Heart left ventricle (tissue), 16 donors: ENCODE measurements around the gene NACC2. TPM values are rescaled to one million over a fixed set of nuclear protein-coding genes. Genes with fewer than 3 reads are reported as not detected.

Experiments used
- ATAC-seq, 4 donors: fragments of 200-7000 bp; cut with Tn5 transposase; one replicate each; pipeline ENCODE4 v1.9.1; 2020 to 2022; ENCODE audit warnings: moderate library complexity in 4 of 4, mild to moderate bottlenecking in 3 of 4, moderate number of reproducible peaks in 1 of 4
- DNase-seq, 5 donors: peaks; one replicate each; pipeline ENCODE4 v3.0.0-alpha.2; 2020
- H3K27ac ChIP-seq, 12 donors: fragments of 200-600 bp; sonication (generic) in 4 of 12; one replicate each; pipeline versions ENCODE4 v1.5.0 to v1.8.0; 2016 to 2022; ENCODE audit warnings: mild to moderate bottlenecking in 2 of 12
- H3K27me3 ChIP-seq, 9 donors: fragments of 200-600 bp; sonication (generic) in 2 of 9; one replicate each; pipeline versions ENCODE4 v1.5.1 to v1.8.0; 2016 to 2022; ENCODE audit warnings: mild to moderate bottlenecking in 3 of 9
- H3K36me3 ChIP-seq, 9 donors: fragments of 200-600 bp; sonication (generic) in 2 of 9; one replicate each; pipeline versions ENCODE4 v1.5.0 to v1.8.0; 2018 to 2022; ENCODE audit warnings: mild to moderate bottlenecking in 2 of 9
- H3K4me1 ChIP-seq, 12 donors: fragments of 200-600 bp; sonication (generic) in 4 of 12; one replicate each; pipeline versions ENCODE4 v1.5.0 to v1.8.0; 2016 to 2022; ENCODE audit warnings: mild to moderate bottlenecking in 3 of 12
- H3K4me3 ChIP-seq, 12 donors: fragments of 200-600 bp; sonication (generic) in 4 of 12; one replicate each; pipeline versions ENCODE4 v1.5.0 to v1.8.0; 2017 to 2022; ENCODE audit warnings: mild to moderate bottlenecking in 9 of 12, moderate library complexity in 4 of 12
- H3K9me3 ChIP-seq, 12 donors: fragments of 200-600 bp; sonication (generic) in 4 of 12; one replicate each; pipeline versions ENCODE4 v1.5.0 to v1.8.0; 2016 to 2022; ENCODE audit warnings: mild to moderate bottlenecking in 1 of 12
- POLR2A ChIP-seq, 2 donors: fragments of 450-650 bp; IDR thresholded peaks; one replicate each; pipeline ENCODE4 v1.6.1; 2017; ENCODE audit warnings: antibody characterized with exemption in 2 of 2, mild to moderate bottlenecking in 2 of 2, moderate library complexity in 2 of 2
- WGBS, 4 donors: extraction: QIAGEN DNeasy Blood & Tissue Kit in 2 of 4; methylation state at CpG; one replicate each; pipeline versions ENCODE4 v1.1.5 to v1.1.7; 2013 to 2018; 5-methylcytosine and 5-hydroxymethylcytosine counted together
- intact Hi-C, 10 donors: fragments of 100-400 bp; cut with DNase I; formaldehyde crosslinking; loops; one replicate each; pipeline versions ENCODE4 v1.11.1 to v1.14.2; 2022
- polyA plus RNA-seq, 2 donors: library from polyadenylated mRNA; stranded (reverse); fragments of 200-250 nt; gene quantifications; one replicate each; pipeline ENCODE4 v1.2.3, GENCODE V29; 2013
- total RNA-seq, 9 donors: library from RNA; depleted of rRNA in 2 of 9; stranded (reverse); fragments of >200 nt in 2 of 9; fragmentation: NEBNext Ultra II Directional in 3 of 9; extraction: Animal tissue kit (Norgen Biotek cat#: 25700) in 3 of 9; gene quantifications; one replicate each; pipeline versions ENCODE4 v1.1.0 to v1.2.4, GENCODE V29; 2016 to 2023
- TF ChIP-seq, protein P1 (sequence below), 12 donors: fragments of 200-600 bp; sonication (generic) in 4 of 12; IDR thresholded peaks; one replicate each; pipeline versions ENCODE4 v1.5.0 to v1.8.0; 2018 to 2022; ENCODE audit warnings: antibody characterized with exemption in 12 of 12, mild to moderate bottlenecking in 5 of 12
- donor health status: ischemic (EF 13 %, LVEDD 7.1; RV severe dilation, severe dysfunction).
- donor health status: healthy with polysubstance abuse.
- donor health status: DM: no; HTN: yes; CAD: no.
- donor health status: DM: no; HTN: no; CAD: no.
- donor health status: ischemic (EF 25% LVEDD 6.9; RV normal size, moderate dysfunction).
- donor health status: ischemic (EF 25% LVEDD 5.7; RV mildly dilated, moderate dysfunction).
- donor health status: healthy.
- donor health status: DM: yes; HTN: yes; CAD: no.
- donor health status: ischemic (EF 35%, LVEDD 5.7; RV mildly dilated, moderate dysfunction).
- donor health status: nonischemic (EF 11% LVEDD 7.7; RV severe dilation, severe dysfunction).
- donor health status: DM: yes; HTN: yes; CAD: no.
- donor health status: PGD.
- donor health status: ischemic (EF 29% LVEDD 5.4; RV normal size, mild dysfunction).
- donor health status: nonischemic (EF 23%, LVEDD 6.1; RV moderate dilation, normal function).

The NACC2 gene
- total and polyA plus RNA-seq, 11 donors, result 17.9 to 66.5 (median 47.4) TPM

DNA sequence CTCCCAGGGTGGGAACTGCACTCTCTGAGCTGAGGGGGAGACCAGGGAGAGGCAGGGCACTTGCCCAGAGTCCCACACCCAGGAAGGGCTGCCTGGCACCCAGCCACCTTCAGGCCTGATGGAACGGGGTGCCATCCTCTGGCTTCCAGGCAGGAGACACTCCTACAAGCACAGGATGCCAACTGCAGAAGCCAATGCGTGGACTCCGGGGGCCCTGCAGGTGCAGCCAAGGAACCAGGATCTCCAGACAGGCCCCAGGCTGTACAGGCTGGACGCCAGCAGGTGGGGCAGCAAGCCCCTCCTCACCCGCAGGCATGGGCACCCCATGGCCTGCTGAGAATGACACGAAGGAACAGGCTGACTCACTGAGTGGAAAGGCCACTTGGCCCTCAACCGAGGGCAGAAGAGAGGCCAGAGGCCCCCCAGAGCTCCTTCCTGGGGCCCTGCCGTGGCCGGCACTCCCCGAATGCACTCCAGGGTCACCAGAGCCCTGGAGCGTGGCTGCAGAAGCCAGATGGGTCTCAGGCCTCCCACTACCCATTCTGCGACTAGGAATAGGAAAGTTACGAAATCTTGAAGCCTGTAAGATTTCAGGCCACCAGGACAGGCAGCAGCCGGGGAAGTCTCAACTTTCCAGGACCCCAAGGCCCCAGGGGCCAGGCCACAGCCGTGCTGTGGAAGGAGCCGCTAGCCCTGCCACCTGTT lies 15.7 kb downstream of the NACC2 start:
- TF ChIP-seq, protein P1, sequence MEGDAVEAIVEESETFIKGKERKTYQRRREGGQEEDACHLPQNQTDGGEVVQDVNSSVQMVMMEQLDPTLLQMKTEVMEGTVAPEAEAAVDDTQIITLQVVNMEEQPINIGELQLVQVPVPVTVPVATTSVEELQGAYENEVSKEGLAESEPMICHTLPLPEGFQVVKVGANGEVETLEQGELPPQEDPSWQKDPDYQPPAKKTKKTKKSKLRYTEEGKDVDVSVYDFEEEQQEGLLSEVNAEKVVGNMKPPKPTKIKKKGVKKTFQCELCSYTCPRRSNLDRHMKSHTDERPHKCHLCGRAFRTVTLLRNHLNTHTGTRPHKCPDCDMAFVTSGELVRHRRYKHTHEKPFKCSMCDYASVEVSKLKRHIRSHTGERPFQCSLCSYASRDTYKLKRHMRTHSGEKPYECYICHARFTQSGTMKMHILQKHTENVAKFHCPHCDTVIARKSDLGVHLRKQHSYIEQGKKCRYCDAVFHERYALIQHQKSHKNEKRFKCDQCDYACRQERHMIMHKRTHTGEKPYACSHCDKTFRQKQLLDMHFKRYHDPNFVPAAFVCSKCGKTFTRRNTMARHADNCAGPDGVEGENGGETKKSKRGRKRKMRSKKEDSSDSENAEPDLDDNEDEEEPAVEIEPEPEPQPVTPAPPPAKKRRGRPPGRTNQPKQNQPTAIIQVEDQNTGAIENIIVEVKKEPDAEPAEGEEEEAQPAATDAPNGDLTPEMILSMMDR (IDR thresholded peaks at IDR 0.05), result no peak
- no peak for TF ChIP-seq POLR2A (IDR thresholded peaks at IDR 0.05)
- 43 to 65% (median 52%) methylated on average over 4 to 16 of the region's 16 CpGs for WGBS, 4 donors
- ATAC-seq (peak; percentile 16 to 27 (median 18)), DNase-seq (peak in 2 of 5 donors; percentile 45 to 65)
- Histone ChIP-seq H3K4me1 (peaks cover 19 to 76% (median 42%) of the 10 kb centered on the region in 12 donors), H3K27ac (peak overlapping the region in 9 of 12 donors; percentile 9 to 76 (median 42)), H3K9me3 (no peaks in the 10 kb centered on the region), H3K27me3 (no peaks in the 10 kb centered on the region), H3K36me3 (peaks cover 0 to 15% (median 4%) of the 10 kb centered on the region in 9 donors), H3K4me3 (no peak overlapping the region)
- intact Hi-C loops, result no loop called here

DNA sequence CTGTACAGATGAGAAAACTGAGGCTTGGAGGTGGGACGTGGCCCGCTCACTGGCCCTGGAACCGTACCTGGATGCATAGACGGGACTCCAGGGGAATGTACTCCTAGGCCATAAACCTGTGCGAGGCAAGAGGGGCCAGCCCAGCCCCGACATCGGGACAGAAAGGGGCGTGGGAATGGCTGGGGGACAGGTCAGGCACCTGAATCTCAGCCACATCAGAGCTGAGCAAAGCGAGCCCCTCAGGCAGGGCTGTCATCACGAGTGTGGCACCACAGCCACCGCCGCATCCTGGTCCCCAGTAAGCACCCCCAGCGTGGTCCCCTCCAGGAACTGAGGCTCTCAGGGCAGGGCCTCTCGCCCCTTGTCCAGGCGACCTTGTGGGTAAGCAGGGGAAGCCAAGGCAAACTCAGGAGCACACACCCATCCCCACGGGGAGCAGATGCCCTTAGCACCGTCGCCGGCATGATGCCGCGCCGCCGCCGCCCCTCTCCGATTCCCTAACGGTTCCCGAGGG lies 16.5 kb downstream of the NACC2 start:
- Histone ChIP-seq H3K4me3 (no peak overlapping the region), H3K27me3 (no peaks in the 10 kb centered on the region), H3K4me1 (peaks cover 19 to 81% (median 41%) of the 10 kb centered on the region in 12 donors), H3K9me3 (no peaks in the 10 kb centered on the region), H3K27ac (peak overlapping the region in 3 of 12 donors; percentile 12 to 76 (median 42)), H3K36me3 (peaks cover 0 to 15% (median 4%) of the 10 kb centered on the region in 9 donors)
- ATAC-seq (no peak), DNase-seq (peak in 2 of 5 donors; percentile 14 to 43)
- TF ChIP-seq, protein P1 (IDR thresholded peaks at IDR 0.05), result no peak
- TF ChIP-seq POLR2A (IDR thresholded peaks at IDR 0.05), result no peak
- intact Hi-C loops, result no loop called here
- WGBS, 4 donors, result 87 to 91% (median 89%) methylated on average over 23 to 27 of the region's 27 CpGs

DNA sequence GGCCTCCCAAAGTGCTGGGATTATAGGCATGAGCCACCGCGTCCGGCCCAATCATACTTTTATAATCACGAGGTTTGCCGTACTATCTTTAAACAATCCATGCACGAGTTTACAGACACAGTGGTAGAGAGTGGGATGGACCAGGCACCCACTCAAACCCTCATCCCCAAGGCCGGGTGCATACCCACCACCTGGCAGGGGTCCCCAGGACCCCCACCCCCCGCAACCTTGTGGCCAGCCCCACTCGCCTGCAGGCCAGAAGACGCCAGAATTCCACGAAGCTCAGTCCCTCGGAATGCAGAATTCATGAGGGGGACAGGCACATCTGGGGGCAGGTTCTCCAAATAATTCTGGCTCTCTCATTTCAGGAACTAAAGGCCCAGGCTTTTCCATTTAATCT lies 17.1 kb downstream of the NACC2 start:
- H3K27ac ChIP-seq, result peak overlapping the region in 1 of 12 donors; percentile 76
- peaks cover 0 to 13% (median 4%) of the 10 kb centered on the region in 9 donors for H3K36me3 ChIP-seq
- no peak overlapping the region for H3K4me3 ChIP-seq
- H3K4me1 ChIP-seq, result peaks cover 19 to 79% (median 40%) of the 10 kb centered on the region in 12 donors
- TF ChIP-seq, protein P1 (IDR thresholded peaks at IDR 0.05), result no peak
- TF ChIP-seq POLR2A (IDR thresholded peaks at IDR 0.05), result no peak
- ATAC-seq (no peak), DNase-seq (peak in 2 of 5 donors; percentile 10 to 15)
- H3K9me3 ChIP-seq, result no peaks in the 10 kb centered on the region
- WGBS, 4 donors, result 82 to 87% (median 85%) methylated on average over 12 of the region's 12 CpGs
- intact Hi-C loops, result no loop called here
- no peaks in the 10 kb centered on the region for H3K27me3 ChIP-seq

DNA sequence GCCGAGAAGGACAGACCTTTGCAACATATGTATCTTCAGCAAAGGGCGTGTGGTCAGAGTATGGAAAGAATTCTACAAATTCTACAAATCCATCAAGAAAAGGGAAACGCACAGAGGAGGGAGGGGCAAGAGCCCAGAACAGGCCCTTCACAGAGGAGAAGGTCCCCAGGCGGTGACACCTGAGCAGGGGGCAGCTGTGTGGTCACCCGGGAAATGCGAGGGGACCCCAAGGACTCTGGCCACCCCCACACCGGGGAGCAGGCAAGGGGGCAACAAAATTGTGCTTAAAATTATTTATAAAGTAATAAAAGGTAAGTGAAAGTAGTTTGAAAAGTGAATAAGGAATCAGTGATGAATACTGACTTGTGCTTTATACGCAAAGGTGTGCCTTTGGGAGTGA lies 17.6 kb downstream of the NACC2 start:
- no peak for ATAC-seq
- H3K27ac ChIP-seq, result peak overlapping the region in 2 of 12 donors; percentile 30 to 76
- peak in 2 of 5 donors; percentile 16 to 53 for DNase-seq
- H3K36me3 ChIP-seq, result peaks cover 0 to 13% (median 4%) of the 10 kb centered on the region in 9 donors
- H3K27me3 ChIP-seq, result no peaks in the 10 kb centered on the region
- peaks cover 19 to 73% (median 34%) of the 10 kb centered on the region in 12 donors for H3K4me1 ChIP-seq
- H3K4me3 ChIP-seq, result no peak overlapping the region
- intact Hi-C loops, result no loop called here
- WGBS, 4 donors, result 82 to 88% (median 85%) methylated on average over 8 of the region's 8 CpGs
- no peaks in the 10 kb centered on the region for H3K9me3 ChIP-seq
- TF ChIP-seq POLR2A (IDR thresholded peaks at IDR 0.05), result no peak
- TF ChIP-seq, protein P1 (IDR thresholded peaks at IDR 0.05), result no peak
